ENCODE results near the gene RALY. TPM values are rescaled to one million over a fixed set of nuclear protein-coding genes. Genes with fewer than 3 reads are reported as not detected.

Gene RALY
- total RNA-seq, 1 experiment from 2014 or later = 219 TPM

DNA sequence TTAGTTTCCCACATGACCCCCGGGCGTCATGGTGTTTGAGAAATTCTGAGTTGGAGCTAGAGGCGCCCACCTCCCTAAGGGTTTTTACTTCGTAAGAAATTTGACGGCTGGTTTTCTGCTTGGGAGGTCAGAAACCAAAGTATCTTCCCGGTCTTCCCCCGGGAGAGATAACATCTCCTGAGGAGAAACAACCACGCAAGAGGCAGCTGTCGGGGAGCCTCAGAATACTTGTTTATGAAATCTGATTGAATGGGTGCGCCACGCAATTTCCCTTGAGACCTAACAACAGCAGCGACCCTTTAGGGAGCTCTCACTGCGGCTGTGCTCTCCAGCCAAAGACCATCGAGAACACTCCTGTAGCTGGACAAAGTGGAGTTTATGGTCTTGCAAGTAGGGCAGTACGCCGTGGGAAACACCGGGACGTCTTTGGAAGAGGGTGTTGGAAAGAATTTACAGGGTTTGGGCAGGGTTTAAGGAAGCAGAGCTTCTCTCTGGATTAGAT is 118.9 kb downstream of the RALY start:
- H3K79me2 ChIP-seq (ENCODE audit: low read depth) = peaks cover 44% of the 10 kb centered on the region
- peak overlapping the region; percentile 89 for H2AFZ ChIP-seq
- ChIA-PET POLR2A (ENCODE audit: unreplicated experiment) (interaction anchor here (0.5 to 1.5 kb wide), 24 partner anchors 19 to 1753 kb away, joined by 3 to 19 read pairs (median 4); partner anchors contain the start of gene CBFA2T2), CTCF (interaction anchor here (0.5 to 0.9 kb wide), 6 partner anchors 43 to 1323 kb away, joined by 5 to 34 read pairs (median 7); no protein-coding TSS in a partner anchor)
- H3K4me2 ChIP-seq = peak overlapping the region; percentile 93
- H3K9me3 ChIP-seq (ENCODE audit: insufficient read depth, low read depth) = no peaks in the 10 kb centered on the region
- peaks cover 33% of the 10 kb centered on the region for H4K20me1 ChIP-seq (ENCODE audit: insufficient read depth)
- peak overlapping the region; percentile 92 for H3K27ac ChIP-seq
- H3K36me3 ChIP-seq (ENCODE audit: low read depth) = peaks cover 30% of the 10 kb centered on the region
- peaks cover 27% of the 10 kb centered on the region for H3K4me1 ChIP-seq (replicated peaks; ENCODE audit: insufficient read depth)
- TSS peak; percentile 94 for BruUV-seq (replicated peaks)
- H3K9me2 ChIP-seq (ENCODE audit: insufficient read depth) = no peaks in the 10 kb centered on the region
- DNase-seq = peak; percentile 56 to 58
- H3F3A ChIP-seq (ENCODE audit: insufficient read depth, low read depth) = peaks cover 11% of the 10 kb centered on the region
- H3K27me3 ChIP-seq (ENCODE audit: insufficient read depth, low read depth) = no peaks in the 10 kb centered on the region
- intact Hi-C loops (cut with micrococcal nuclease; ENCODE audit: unreplicated experiment) = loop anchor here (5.0 kb wide), 2 partner anchors 325 to 380 kb away; partner anchors contain the start of gene ZNF341
- peak overlapping the region; percentile 78 for H3K4me3 ChIP-seq
- TF ChIP-seq, protein P1, sequence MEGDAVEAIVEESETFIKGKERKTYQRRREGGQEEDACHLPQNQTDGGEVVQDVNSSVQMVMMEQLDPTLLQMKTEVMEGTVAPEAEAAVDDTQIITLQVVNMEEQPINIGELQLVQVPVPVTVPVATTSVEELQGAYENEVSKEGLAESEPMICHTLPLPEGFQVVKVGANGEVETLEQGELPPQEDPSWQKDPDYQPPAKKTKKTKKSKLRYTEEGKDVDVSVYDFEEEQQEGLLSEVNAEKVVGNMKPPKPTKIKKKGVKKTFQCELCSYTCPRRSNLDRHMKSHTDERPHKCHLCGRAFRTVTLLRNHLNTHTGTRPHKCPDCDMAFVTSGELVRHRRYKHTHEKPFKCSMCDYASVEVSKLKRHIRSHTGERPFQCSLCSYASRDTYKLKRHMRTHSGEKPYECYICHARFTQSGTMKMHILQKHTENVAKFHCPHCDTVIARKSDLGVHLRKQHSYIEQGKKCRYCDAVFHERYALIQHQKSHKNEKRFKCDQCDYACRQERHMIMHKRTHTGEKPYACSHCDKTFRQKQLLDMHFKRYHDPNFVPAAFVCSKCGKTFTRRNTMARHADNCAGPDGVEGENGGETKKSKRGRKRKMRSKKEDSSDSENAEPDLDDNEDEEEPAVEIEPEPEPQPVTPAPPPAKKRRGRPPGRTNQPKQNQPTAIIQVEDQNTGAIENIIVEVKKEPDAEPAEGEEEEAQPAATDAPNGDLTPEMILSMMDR (conservative IDR thresholded peaks at IDR 0.05) = no peak
- no peak for TF ChIP-seq EZH2 (IDR thresholded peaks at IDR 0.05; ENCODE audit: low read depth)

- no peak overlapping the region for H3K4me2 ChIP-seq
- H3K27me3 ChIP-seq (ENCODE audit: insufficient read depth, low read depth) = no peaks in the 10 kb centered on the region
- POLR2A ChIA-PET (ENCODE audit: unreplicated experiment) = no interaction called here
- H3K36me3 ChIP-seq (ENCODE audit: low read depth) = peaks cover 9% of the 10 kb centered on the region
- H4K20me1 ChIP-seq (ENCODE audit: insufficient read depth) = peaks cover 11% of the 10 kb centered on the region
- H2AFZ ChIP-seq = no peak overlapping the region
- H3K4me3 ChIP-seq = no peak overlapping the region
- no peak for TF ChIP-seq EZH2 (IDR thresholded peaks at IDR 0.05; ENCODE audit: low read depth)
- TF ChIP-seq, protein P1 (conservative IDR thresholded peaks at IDR 0.05) = no peak
- no TSS peak for BruUV-seq (replicated peaks)
- CTCF ChIA-PET = no interaction called here
- no peaks in the 10 kb centered on the region for H3K9me3 ChIP-seq (ENCODE audit: insufficient read depth, low read depth)
- H3K4me1 ChIP-seq (replicated peaks; ENCODE audit: insufficient read depth) = peaks cover 10% of the 10 kb centered on the region
- H3K9me2 ChIP-seq (ENCODE audit: insufficient read depth) = no peaks in the 10 kb centered on the region; the same call in 1 of the 2 replicates
- H3K79me2 ChIP-seq (ENCODE audit: low read depth) = peaks cover 22% of the 10 kb centered on the region
- intact Hi-C loops (cut with micrococcal nuclease; ENCODE audit: unreplicated experiment) = loop anchor here (5.0 kb wide), 2 partner anchors 328 to 383 kb away; partner anchors contain the start of gene ZNF341
- no peak for DNase-seq
- peaks cover 11% of the 10 kb centered on the region for H3F3A ChIP-seq (ENCODE audit: insufficient read depth, low read depth)
- H3K27ac ChIP-seq = no peak overlapping the region
These were observed 121.1 kb downstream of the RALY start for GRCh38 chr20:34114809-34115208.

DNA sequence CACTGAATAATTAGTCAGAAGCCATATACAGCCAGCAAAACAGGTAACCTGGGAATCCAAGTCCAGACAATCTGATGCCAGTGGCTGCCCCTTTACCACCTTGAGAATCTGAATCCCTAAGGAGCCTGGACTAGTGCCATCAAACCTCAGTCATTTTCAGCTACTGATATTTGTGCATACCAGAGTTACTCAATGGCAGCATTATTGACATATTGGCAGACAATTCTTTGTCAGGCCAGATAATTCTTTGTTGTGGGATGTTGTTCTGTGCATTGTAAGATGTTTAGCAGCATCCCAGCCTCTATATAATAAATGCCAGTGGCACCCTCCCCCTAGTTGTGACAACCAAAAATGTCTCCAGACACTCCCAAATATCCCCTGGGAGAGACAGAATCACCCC is 121.5 kb downstream of the RALY start:
- no TSS peak for BruUV-seq (replicated peaks)
- no peak overlapping the region for H2AFZ ChIP-seq
- DNase-seq = no peak
- no peak overlapping the region for H3K4me3 ChIP-seq
- no peaks in the 10 kb centered on the region for H3K9me3 ChIP-seq (ENCODE audit: insufficient read depth, low read depth)
- intact Hi-C loops (cut with micrococcal nuclease; ENCODE audit: unreplicated experiment) = no loop called here
- H3F3A ChIP-seq (ENCODE audit: insufficient read depth, low read depth) = peaks cover 11% of the 10 kb centered on the region
- H4K20me1 ChIP-seq (ENCODE audit: insufficient read depth) = peaks cover 7% of the 10 kb centered on the region
- H3K4me1 ChIP-seq (replicated peaks; ENCODE audit: insufficient read depth) = peaks cover 6% of the 10 kb centered on the region
- ChIA-PET POLR2A (ENCODE audit: unreplicated experiment) (no interaction called here), CTCF (no interaction called here)
- no peak overlapping the region for H3K27ac ChIP-seq
- TF ChIP-seq, protein P1 (conservative IDR thresholded peaks at IDR 0.05) = no peak
- no peak for TF ChIP-seq EZH2 (IDR thresholded peaks at IDR 0.05; ENCODE audit: low read depth)
- no peaks in the 10 kb centered on the region for H3K27me3 ChIP-seq (ENCODE audit: insufficient read depth, low read depth)
- peaks cover 18% of the 10 kb centered on the region for H3K79me2 ChIP-seq (ENCODE audit: low read depth)
- no peak overlapping the region for H3K4me2 ChIP-seq
- H3K9me2 ChIP-seq (ENCODE audit: insufficient read depth) = no peaks in the 10 kb centered on the region; the same call in 1 of the 2 replicates
- peaks cover 7% of the 10 kb centered on the region for H3K36me3 ChIP-seq (ENCODE audit: low read depth)
